H1 (cell line): ENCODE results near the gene NUP205. TPM values are rescaled to one million over a fixed set of nuclear protein-coding genes. Genes with fewer than 3 reads are reported as not detected.

Experiments
- BCL11A ChIP-seq, 2 experiments: IDR thresholded peaks; one replicate each; pipeline ENCODE4 v1.6.1; 2011; ENCODE audit warnings: low read depth in 2 of 2, low read length in 2 of 2, mild to moderate bottlenecking in 2 of 2
- CHD1 ChIP-seq: IDR thresholded peaks from 2 replicates; pipeline ENCODE4 v1.6.1; 2012; ENCODE audit warnings: low read depth, low read length, improper control_type of control experiment
- RXRA ChIP-seq: IDR thresholded peaks from 2 replicates; pipeline ENCODE4 v1.6.1; 2011; ENCODE audit warnings: low read depth, mild to moderate bottlenecking, low read length, moderate library complexity; ENCODE audit not compliant: insufficient read depth
- SP4 ChIP-seq: IDR thresholded peaks from 2 replicates; pipeline ENCODE4 v1.6.1; 2012; ENCODE audit warnings: low read length, inconsistent platforms
- TAF1 ChIP-seq: IDR thresholded peaks from 2 replicates; pipeline ENCODE4 v1.6.1; 2011; ENCODE audit warnings: mild to moderate bottlenecking, low read depth, low read length
- YY1 ChIP-seq: IDR thresholded peaks from 2 replicates; pipeline ENCODE4 v1.6.1; 2011; ENCODE audit warnings: low read depth, mild to moderate bottlenecking, low read length
- polyA plus RNA-seq, 7 experiments: library from polyadenylated mRNA; depleted of rRNA in 3 of 7; stranded (reverse) in 5 of 7; unstranded in 2 of 7; fragments of >200 nt in 5 of 7; fragments of 200-250 nt in 2 of 7; gene quantifications; 1 replicate in 5 of 7; 2 replicates in 1 of 7; 4 replicates in 1 of 7; pipeline versions ENCODE4 v1.2.1 to v1.2.3, GENCODE V29; 2011 to 2013; ENCODE audit warnings: missing spikeins in 2 of 7, mixed read lengths in 2 of 7
- total RNA-seq: library from RNA; stranded (reverse); fragmentation: NEBNext Ultra II Directional; extraction: Animal tissue kit (Norgen Biotek cat#: 25700); gene quantifications from 2 replicates; pipeline ENCODE4 v1.2.1, GENCODE V29; 2021

NUP205 gene
- total and polyA plus RNA-seq, 2 of the 8 experiments (the other 6 are each of a cell fraction or from before 2014, with no cell fraction given), result 148 to 216 TPM

- no peak for TF ChIP-seq SP4
- TF ChIP-seq CHD1, result no peak
- TF ChIP-seq YY1, result no peak
- no peak for TF ChIP-seq TAF1
- TF ChIP-seq BCL11A (IDR thresholded peaks at IDR 0.05; ENCODE audit: low read depth in 2 of 2, low read length in 2 of 2), result no peak
- TF ChIP-seq RXRA, result no peak
Measured at GRCh38 chr7:135658564-135658963, 100.8 kb downstream of the NUP205 start (continued).
